NCI-H748 treated with DMSO at 0.1 percent for 48 hours (cell line): ENCODE measurements around the gene ID1.
"Not testable (repeated sequence)": the region's sequence is repeated elsewhere in the genome, so short reads cannot be mapped to it uniquely, and the experiment has no call there.

ENCODE experiments used
- DNase-seq: peaks from one replicate; lab custom pipeline; 2025; lab: John Stamatoyannopoulos, UW

ID1 gene

GRCh38 chr20:31602431-31602778 lies 2.7 kb upstream of the ID1 start:
- DNase-seq: no peak

DNA sequence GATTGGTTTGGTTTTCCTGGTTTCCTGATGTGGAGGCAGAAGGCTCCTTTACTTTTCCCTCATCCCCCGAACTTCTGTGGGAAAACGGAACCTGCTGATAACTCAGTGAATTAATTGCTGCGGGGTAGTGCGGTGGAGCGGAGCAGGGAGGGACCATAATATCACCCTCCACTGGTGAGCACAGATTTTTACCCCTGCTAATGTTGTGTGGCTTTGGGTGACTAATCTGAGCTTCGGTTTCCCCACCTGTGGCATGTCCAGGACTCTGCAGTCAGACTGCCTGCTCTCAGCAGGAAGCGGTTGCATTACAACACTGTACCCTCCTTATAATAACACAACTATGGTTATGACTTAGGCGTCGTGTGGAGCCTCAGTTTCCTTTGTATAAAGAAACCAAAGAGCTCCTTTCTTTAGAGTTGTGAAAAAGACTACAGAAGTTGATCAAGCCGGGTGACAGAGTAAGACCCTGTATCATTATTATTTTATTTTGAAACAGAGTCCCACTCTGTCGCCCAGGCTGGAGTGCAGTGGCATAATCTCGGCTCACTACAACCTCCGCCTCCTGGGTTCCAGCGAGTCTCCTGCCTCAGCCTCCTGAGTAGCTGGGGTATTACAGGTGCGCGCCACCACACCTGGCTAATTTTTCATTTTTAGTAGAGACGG lies 2.2 kb upstream of the ID1 start:
- no peak for DNase-seq

DNA sequence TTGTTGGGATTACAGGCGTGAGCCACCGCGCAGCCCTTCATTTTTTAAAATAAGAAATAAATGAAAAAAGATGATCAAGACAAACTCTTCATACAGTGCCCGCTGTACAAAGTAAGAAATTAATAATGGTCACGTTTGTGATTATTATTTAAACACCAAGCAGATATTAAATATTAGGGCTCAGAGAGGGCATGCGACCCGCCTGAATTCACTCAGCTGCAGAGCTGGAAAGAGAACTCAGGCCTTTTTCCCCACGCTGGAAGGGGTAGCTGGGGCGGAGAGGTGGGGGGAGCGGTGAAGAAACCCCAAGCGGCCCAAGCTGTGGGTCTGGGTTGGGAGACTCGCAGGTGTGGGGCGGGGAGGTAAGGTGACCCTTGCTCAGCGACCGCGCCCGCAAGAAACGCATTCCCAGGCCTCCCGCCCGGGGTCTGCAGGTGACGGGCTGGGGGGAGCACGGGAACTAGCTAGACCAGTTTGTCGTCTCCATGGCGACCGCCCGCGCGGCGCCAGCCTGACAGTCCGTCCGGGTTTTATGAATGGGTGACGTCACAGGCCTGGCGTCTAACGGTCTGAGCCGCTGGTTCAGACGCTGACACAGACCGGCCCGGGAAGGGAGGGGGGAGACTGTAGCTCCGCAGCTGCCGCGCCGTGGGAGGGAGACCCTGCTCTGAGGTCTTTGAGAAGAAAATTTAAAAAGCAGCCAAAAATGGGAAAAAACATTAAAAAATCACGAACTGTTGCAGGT lies 1.1 kb upstream of the ID1 start:
- DNase-seq: peak; percentile 98

- DNase-seq: no peak
Measured at GRCh38 chr20:31604567-31605030, 490 bp upstream of the ID1 start.

- no peak for DNase-seq
Measured at GRCh38 chr20:31605902-31606803, 1.1 kb downstream of the ID1 start.

DNA sequence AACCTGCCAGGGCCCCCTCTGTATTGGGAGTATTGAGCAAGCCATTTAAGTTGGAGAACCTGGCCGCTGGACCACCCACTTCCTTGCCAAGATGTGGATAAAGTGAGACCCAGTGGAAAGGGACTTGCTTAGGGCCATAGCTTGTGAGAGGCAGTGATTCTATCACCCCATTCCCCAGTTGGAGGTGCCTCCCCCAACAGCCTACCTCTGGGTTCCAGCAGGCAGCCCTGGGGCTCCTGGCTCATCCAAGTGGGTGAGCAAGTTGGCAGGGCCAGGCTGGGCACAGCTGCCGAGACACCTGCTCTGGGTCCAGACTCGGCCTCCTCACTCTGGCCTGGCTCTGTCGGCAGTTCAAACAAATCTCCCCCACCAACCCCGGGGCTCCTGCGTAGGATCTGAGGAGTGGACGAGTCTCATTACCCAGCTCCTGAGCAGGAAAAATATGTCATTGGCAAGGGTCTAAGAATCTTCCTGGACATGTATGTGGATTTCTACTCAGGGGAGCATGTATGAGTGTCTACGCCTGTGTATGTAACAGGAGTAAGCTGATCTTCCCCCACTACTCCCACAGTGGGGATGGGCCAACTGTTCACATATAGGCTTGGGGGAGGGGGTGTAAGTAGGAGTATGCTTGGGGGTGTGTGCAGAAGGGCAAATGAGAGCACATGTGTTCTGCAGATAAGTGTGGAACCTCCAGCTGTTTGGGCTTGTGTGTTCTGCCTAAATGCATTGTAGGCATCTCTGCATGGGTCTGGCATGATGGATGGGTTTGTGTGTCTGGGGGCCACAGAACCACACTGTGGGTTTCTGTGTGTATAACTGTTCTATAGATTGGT lies 1.9 kb downstream of the ID1 start:
- DNase-seq: peak; percentile 54

DNA sequence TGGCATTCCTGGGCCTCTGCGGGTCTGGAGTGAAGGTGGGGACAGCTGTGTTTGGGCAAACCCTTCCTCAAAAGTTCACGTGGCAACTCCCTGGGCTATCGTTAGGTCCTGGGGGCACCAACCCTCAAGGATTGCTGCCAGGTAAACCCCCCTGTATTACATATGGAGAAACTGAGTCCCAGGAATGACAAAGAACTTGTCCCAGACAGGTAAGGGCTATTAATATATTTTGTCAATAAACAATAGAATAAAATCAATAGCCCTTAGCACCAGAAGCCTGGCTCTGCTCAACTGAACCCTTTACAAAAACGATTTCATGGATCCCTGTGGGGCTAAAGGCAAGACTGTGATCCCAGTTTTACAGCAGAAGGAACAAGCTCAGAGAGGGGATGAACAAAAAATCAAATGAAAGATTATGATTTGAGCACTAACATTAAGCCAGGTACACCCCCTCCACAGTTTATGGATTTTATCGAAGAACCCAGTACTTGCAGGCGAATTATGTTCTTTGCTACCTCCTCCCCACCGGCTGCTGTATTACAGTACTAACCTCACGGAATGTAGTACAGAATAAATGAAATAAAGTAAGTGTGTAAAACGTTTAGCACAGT lies 2.7 kb downstream of the ID1 start:
- no peak for DNase-seq

DNA sequence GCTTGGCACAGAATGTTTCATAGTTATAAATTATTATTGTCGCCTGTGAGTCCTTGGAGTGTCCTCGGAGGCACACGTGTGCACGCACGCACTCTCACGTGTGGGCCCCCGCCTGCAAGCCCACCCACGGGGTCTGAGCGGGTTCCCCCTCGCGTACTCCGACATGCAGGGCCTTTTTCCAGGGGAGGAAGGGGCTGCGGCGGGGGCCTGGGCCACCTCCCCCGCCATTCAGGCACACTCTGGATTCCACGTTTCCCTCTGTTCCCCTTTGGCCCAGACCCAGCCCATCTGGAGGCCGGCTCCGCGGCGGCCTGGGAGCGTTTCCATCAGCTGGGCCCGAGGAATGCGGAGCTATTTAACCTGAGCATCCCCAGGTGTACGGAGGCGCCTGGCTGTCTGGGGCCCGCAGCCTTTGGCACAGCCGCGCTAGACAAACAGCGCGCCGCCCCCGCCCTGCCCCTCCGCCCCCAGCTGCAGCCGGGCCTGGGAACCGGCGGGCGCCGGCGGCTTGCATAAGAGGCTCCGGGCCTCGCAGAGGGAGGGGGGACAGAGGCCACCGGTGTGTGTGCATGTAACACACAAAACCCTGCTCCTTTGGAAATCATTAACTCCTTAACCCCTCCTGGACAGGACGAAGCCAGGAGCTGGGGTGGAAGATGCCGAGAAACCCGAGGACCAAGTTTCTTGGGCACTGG lies 3.3 kb downstream of the ID1 start:
- DNase-seq: peak; percentile 83

- not testable (repeated sequence) for DNase-seq
Measured at GRCh38 chr20:31612271-31612640, 7.2 kb downstream of the ID1 start.

DNA sequence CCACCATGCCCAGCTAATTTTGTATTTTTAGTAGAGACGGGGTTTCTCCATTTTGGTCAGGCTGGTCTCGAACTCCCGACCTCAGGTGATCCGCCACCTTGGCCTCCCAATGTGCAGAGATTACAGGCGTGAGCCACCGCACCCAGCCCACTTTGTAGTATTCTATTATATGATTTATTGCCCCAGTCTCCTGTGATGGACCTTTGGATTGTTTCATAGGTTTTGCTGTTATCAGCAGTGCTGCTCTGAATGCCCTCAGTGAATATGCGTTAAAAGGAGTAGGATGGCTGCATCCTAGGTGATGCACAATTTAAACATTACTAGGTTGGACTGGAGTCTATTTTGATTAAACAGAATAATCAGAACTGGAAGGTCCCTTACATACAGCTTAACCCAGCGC lies 10.3 kb downstream of the ID1 start:
- no peak for DNase-seq

DNA sequence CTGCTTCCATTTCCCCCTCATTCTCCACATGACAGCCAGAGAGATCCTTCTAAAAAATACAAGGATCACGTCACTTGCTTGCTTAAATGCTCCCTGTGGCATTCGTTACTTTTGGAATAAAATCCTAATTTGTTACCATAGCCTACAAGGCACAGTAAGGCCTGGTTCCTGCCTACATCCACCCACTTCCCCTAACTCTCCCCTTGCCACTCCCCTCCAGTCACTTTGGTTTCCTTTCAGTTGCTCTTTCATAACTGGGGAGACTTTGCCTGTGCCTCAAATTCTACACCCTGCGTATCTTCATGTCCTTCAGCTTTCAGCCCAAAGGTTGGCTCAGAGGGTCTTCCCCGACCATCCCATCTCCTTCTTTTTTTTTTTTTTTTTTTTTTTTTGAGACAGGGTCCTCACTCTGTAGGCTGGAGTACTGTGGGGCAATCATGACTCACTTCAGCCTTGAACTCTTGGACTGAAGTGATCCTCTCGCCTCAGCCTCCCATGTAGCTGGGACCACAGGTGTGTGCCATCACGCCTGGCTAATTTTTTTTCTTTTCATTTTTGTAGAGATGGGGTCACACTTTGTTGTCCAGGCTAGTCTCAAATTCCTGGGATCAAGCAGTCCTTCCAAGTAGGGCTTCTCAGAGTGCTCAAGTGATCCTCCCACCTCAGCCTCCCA lies 12.5 kb downstream of the ID1 start:
- no peak for DNase-seq

- DNase-seq: no peak
Measured at GRCh38 chr20:31620246-31620645, 15.2 kb downstream of the ID1 start.

DNA sequence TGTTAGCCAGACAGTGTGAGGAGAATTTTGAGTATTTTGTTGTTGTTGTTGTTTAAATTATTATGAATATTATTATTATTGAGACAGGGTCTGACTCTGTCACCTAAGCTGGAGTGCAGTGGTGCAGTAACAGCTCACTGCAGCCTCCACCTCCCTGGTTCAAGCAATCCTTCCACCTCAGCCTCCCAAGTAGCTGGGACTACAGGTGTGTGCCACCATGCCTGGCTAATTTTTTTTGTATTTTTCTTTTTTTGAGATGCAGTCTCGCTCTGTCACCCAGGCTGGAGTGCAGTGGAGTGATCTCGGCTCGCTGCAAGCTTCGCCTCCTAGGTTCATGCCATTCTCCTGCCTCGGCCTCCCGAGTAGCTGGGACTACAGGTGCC lies 18.0 kb downstream of the ID1 start:
- not testable (repeated sequence) for DNase-seq

DNA sequence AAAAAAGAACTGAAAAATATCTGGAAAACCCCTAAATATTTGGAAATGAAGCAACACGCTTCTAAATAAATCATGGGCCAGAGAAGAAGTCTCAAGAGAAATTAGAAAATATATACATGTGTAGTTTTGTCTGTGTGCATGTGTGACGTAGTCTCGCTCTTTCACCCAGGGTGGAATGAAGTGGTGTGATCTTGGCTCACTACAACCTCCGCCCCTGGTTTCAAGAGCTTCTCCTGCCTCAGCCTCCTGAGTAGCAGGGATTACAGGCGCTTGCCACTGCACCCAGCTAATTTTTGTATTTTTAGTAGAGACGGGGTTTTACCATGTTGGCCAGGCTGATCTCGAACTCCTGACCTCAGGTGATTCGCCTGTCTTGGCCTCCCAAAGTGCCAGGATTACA lies 21.4 kb downstream of the ID1 start:
- DNase-seq: not testable (repeated sequence)

- DNase-seq: not testable (repeated sequence)
Measured at GRCh38 chr20:31628057-31628456, 23.0 kb downstream of the ID1 start.

DNA sequence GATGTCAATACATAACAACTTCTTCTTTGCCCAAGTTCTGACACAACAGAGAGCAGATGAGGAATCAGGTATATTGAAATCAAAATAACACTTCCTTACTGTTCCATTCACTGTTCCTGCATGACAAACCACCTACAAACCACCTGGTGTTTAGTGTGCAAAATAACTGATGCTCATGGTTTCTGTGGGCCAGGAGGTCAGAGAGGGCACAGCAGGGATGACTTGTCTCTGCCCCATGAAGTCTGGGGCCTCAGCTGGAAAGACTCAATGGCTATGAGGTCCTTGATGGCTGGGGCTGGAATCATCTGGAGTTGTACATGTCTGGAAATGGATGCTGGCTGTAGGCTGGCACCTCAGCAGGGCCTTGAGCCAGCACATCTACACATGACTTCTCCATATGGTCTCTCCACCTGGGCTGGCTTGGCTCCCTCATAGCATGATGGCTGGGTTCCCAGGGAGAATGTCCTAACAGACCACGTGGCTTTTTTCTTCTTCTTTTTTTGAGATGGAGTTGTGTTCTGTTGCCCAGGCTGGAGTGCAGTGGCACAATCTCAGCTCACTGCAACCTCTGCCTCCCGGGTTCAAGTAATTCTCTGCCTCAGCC lies 25.2 kb downstream of the ID1 start:
- DNase-seq: no peak

- DNase-seq: no peak
Measured at GRCh38 chr20:31632548-31633338, 27.7 kb downstream of the ID1 start.

GRCh38 chr20:31633339-31633914 lies 28.3 kb downstream of the ID1 start:
- no peak for DNase-seq

DNA sequence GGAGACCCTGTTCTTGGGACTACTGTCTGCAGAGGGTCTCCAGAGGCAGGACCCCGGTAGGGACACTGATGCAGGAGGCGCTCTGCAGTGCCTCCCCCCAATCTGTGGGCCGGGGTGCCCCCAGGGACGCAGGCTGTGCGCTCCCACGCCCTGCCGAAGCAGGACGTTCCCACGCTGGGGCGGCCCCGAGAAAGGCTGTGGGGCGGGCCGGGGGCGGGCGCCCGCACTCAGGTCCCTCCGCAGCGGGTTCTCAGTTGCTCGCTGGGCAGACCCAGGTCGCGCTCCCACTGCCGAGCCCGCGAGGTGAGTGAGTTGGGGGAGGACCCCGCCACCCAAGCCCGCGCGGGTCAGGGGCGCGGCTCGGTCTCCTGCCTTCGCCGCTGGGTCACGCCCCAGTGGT lies 32.6 kb downstream of the ID1 start, which contains the start of gene COX4I2:
Gene COX4I2 (plus strand): TSS at position 253 of the 400 bp plus-strand sequence. CDS start 1,106 bp downstream, outside the sequence.
- DNase-seq: no peak
